Thoracic aorta (tissue), 2 donors: ENCODE measurements around the gene GSTA4. TPM values are rescaled to one million over a fixed set of nuclear protein-coding genes. Genes with fewer than 3 reads are reported as not detected.

ENCODE experiments used
- ATAC-seq: fragments of 150-250 bp; one replicate; pipeline ENCODE4 v1.8.0; 2017; ENCODE audit warnings: low read depth; ENCODE audit not compliant: insufficient number of reproducible peaks, low FRiP score
- DNase-seq: peaks from one replicate; pipeline ENCODE4 v3.0.0-alpha.2; 2020; ENCODE audit warnings: low spot score
- H3K27ac ChIP-seq, 2 donors: fragments of 200-600 bp; sonication (generic); 1 replicate in 1 of 2; 2 replicates in 1 of 2; pipeline ENCODE4 v1.5.1; 2016; ENCODE audit warnings: mild to moderate bottlenecking in 2 of 2, moderate library complexity in 2 of 2
- H3K27me3 ChIP-seq: fragments of 200-600 bp; sonication (generic); replicated peaks from 2 replicates; pipeline ENCODE4 v1.6.0; 2016; ENCODE audit warnings: mild to moderate bottlenecking; ENCODE audit not compliant: insufficient read depth
- H3K36me3 ChIP-seq: fragments of 200-600 bp; sonication (generic); one replicate; pipeline ENCODE4 v1.5.1; 2016
- H3K4me1 ChIP-seq, 2 donors: fragments of 200-600 bp; sonication (generic); 1 replicate in 1 of 2; 2 replicates in 1 of 2; pipeline versions ENCODE4 v1.5.1 to v1.6.0; 2016; ENCODE audit warnings: low read depth in 2 of 2, mild to moderate bottlenecking in 1 of 2; ENCODE audit not compliant: control insufficient read depth in 1 of 2
- H3K4me3 ChIP-seq: fragments of 200-600 bp; sonication (generic); 2 replicates; pipeline ENCODE4 v1.5.1; 2016; ENCODE audit warnings: mild to moderate bottlenecking
- H3K9me3 ChIP-seq: fragments of 200-600 bp; sonication (generic); 2 replicates; pipeline ENCODE4 v1.5.1; 2016
- CTCF ChIP-seq: fragments of 200-600 bp; sonication (generic); IDR thresholded peaks from one replicate; pipeline ENCODE4 v1.5.1; 2019; ENCODE audit warnings: antibody characterized with exemption
- total RNA-seq, 2 donors: library from RNA; depleted of rRNA; stranded (reverse); fragments of >200 nt; gene quantifications; one replicate each; pipeline versions ENCODE4 v1.1.0 to v1.2.3, GENCODE V29; 2016

Gene GSTA4
- total RNA-seq, 2 donors from 2014 or later: 18.1 to 19.4 TPM

GRCh38 chr6:52929321-52930164 lies 65.5 kb downstream of the GSTA4 start:
- Histone ChIP-seq H3K36me3 (no peaks in the 10 kb centered on the region), H3K4me1 (no peaks in the 10 kb centered on the region), H3K27ac (no peak overlapping the region), H3K27me3 (no peaks in the 10 kb centered on the region), H3K4me3 (no peak overlapping the region), H3K9me3 (no peaks in the 10 kb centered on the region)
- ATAC-seq (no peak), DNase-seq (no peak)
- no peak for TF ChIP-seq CTCF

Other genes with a start within 250 kb of the GSTA4 start
- gene GSTA2, start 231.8 kb downstream of the GSTA4 start, total RNA-seq: not detected
- not detected for gene GSTA1, start 191.5 kb downstream of the GSTA4 start, total RNA-seq
- not detected for gene GSTA5, start 154.5 kb downstream of the GSTA4 start, total RNA-seq
- not detected for gene GSTA3, start 85.6 kb downstream of the GSTA4 start, total RNA-seq
- gene CILK1, start 66.5 kb upstream of the GSTA4 start, total RNA-seq: 10 to 100 TPM; 14.2 to 18.6 TPM
- gene FBXO9, start 70.1 kb upstream of the GSTA4 start, total RNA-seq: 10 to 100 TPM; 30.1 to 78.2 TPM
- not detected for gene GCM1, start 153.6 kb upstream of the GSTA4 start, total RNA-seq